Natural killer cell (primary cell): ENCODE measurements around the gene DDX10. TPM values are rescaled to one million over a fixed set of nuclear protein-coding genes. Genes with fewer than 3 reads are reported as not detected.
"Not testable (repeated sequence)": the region's sequence is repeated elsewhere in the genome, so short reads cannot be mapped to it uniquely, and the experiment has no call there.

Source experiments
- ATAC-seq, 3 donors: fragments of 150-1000 bp in 2 of 3; fragments of 200-7000 bp in 1 of 3; cut with Tn5 transposase; 1 replicate in 1 of 3; 2 replicates in 2 of 3; pipeline ENCODE4 v1.10.0; 2021; ENCODE audit warnings: mild to moderate bottlenecking in 2 of 3, moderate library complexity in 2 of 3
- DNase-seq, 2 donors: peaks; one replicate each; pipeline versions ENCODE4 v3.0.0 to v3.0.0-alpha.2; 2013 to 2021; ENCODE audit warnings: mixed read lengths in 1 of 2
- H3K27ac ChIP-seq: one replicate; pipeline ENCODE4 v1.5.1; 2013; ENCODE audit warnings: mild to moderate bottlenecking, low read length
- H3K27me3 ChIP-seq: one replicate; pipeline ENCODE4 v1.6.1; 2013; ENCODE audit warnings: low read length; ENCODE audit not compliant: control insufficient read depth, insufficient read depth
- H3K36me3 ChIP-seq: one replicate; pipeline ENCODE4 v1.6.1; 2013; ENCODE audit warnings: low read length; ENCODE audit not compliant: control insufficient read depth, insufficient read depth
- H3K4me1 ChIP-seq: one replicate; pipeline ENCODE4 v1.6.1; 2013; ENCODE audit warnings: low read length; ENCODE audit not compliant: control insufficient read depth, insufficient read depth
- H3K4me3 ChIP-seq: one replicate; pipeline ENCODE4 v1.5.1; 2013; ENCODE audit warnings: low read length
- H3K9me3 ChIP-seq: one replicate; pipeline ENCODE4 v1.6.1; 2013; ENCODE audit warnings: low read length; ENCODE audit not compliant: control insufficient read depth, insufficient read depth
- H3K27ac Mint-ChIP-seq, 2 donors: one replicate each; pipeline ENCODE4 v1.8.0; 2022; ENCODE audit warnings: mild to moderate bottlenecking in 2 of 2, mixed read lengths in 2 of 2, moderate library complexity in 1 of 2
- H3K27me3 Mint-ChIP-seq, 2 donors: one replicate each; pipeline ENCODE4 v1.8.0; 2022; ENCODE audit warnings: low read depth in 2 of 2, mixed read lengths in 2 of 2
- H3K36me3 Mint-ChIP-seq: one replicate; pipeline ENCODE4 v1.8.0; 2022; ENCODE audit warnings: mixed read lengths
- H3K4me1 Mint-ChIP-seq, 2 donors: one replicate each; pipeline ENCODE4 v1.8.0; 2022; ENCODE audit warnings: mixed read lengths in 2 of 2
- H3K4me3 Mint-ChIP-seq: one replicate; pipeline ENCODE4 v1.8.0; 2022; ENCODE audit warnings: mild to moderate bottlenecking, moderate library complexity, mixed read lengths
- H3K9me3 Mint-ChIP-seq, 2 donors: one replicate each; pipeline ENCODE4 v1.8.0; 2022; ENCODE audit warnings: mixed read lengths in 2 of 2
- WGBS: methylation state at CpG from one replicate; pipeline ENCODE4 v1.1.7; 2013; ENCODE audit warnings: missing lambda C conversion rate; ENCODE audit not compliant: insufficient coverage; 5-methylcytosine and 5-hydroxymethylcytosine counted together
- intact Hi-C: fragments of 100-400 bp; cut with micrococcal nuclease; formaldehyde crosslinking; loops from one replicate; pipeline ENCODE4 v1.14.2; 2022
- total RNA-seq, 4 donors: library from RNA; stranded (reverse); fragments of 120-200 nt in 1 of 4; gene quantifications; one replicate each; pipeline versions ENCODE4 v1.2.3 to v1.2.4, GENCODE V29; 2013 to 2022
- TF ChIP-seq, protein P1 (sequence below): fragments of 200-600 bp; IDR thresholded peaks from one replicate; pipeline ENCODE4 v1.8.0; 2022; ENCODE audit warnings: antibody characterized with exemption

The DDX10 gene
- total RNA-seq, 3 donors from 2014 or later (not counting 1 experiment from before 2014, with no cell fraction given): 23.4 to 30.9 (median 24.9) TPM

DNA sequence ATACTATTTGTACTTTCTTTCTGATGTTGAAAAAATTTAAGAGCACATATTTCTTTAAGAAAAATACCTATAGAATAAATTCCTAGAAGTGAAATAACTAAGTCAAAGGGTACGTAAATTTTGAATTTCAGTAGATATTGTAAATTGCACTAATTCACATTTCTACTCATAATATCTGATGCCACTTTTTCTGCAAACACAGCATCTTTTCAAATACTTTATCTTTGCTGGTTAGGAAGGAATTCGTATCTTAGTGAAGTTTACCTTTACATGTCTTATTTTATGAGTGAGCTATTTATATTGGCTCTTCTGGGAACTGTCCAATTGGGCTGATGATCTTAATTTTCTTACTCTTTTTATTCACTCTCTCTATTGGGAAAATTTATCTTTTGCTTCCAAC is 148.2 kb downstream of the DDX10 start:
- no peaks in the 10 kb centered on the region for H3K9me3 ChIP-seq
- no CpG with 5 or more reads among the region's 2 CpGs for WGBS
- intact Hi-C loops: no loop called here

DNA sequence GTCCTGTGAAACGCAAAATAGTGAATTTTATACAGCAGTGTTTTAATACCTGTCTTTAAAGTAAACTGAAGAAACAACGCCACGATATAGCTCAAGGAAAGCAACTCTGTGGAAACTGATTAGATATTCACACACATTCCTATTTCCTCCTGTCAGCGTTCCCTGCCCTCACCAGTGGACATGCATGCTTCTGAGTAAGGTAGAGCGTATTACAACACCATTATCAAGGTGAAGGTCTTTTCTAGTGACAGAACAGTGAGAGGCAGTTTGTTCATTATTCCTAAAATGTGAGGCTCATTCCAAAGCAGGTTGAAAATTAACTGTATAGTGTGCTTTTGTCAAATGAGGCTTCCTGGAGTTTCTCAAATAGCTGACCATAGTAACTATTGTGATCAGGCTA is 153.1 kb downstream of the DDX10 start:
- H3K27me3 Mint-ChIP-seq: no peaks in the 10 kb centered on the region
- no peak overlapping the region for H3K4me3 Mint-ChIP-seq
- H3K4me1 Mint-ChIP-seq: peaks cover 0 to 8% of the 10 kb centered on the region in 2 donors
- intact Hi-C loops: no loop called here
- H3K9me3 Mint-ChIP-seq: no peaks in the 10 kb centered on the region
- Histone ChIP-seq H3K27me3 (no peaks in the 10 kb centered on the region), H3K4me3 (no peak overlapping the region), H3K36me3 (no peaks in the 10 kb centered on the region), H3K27ac (no peak overlapping the region), H3K9me3 (no peaks in the 10 kb centered on the region), H3K4me1 (no peaks in the 10 kb centered on the region)
- H3K27ac Mint-ChIP-seq: no peak overlapping the region
- TF ChIP-seq, protein P1, sequence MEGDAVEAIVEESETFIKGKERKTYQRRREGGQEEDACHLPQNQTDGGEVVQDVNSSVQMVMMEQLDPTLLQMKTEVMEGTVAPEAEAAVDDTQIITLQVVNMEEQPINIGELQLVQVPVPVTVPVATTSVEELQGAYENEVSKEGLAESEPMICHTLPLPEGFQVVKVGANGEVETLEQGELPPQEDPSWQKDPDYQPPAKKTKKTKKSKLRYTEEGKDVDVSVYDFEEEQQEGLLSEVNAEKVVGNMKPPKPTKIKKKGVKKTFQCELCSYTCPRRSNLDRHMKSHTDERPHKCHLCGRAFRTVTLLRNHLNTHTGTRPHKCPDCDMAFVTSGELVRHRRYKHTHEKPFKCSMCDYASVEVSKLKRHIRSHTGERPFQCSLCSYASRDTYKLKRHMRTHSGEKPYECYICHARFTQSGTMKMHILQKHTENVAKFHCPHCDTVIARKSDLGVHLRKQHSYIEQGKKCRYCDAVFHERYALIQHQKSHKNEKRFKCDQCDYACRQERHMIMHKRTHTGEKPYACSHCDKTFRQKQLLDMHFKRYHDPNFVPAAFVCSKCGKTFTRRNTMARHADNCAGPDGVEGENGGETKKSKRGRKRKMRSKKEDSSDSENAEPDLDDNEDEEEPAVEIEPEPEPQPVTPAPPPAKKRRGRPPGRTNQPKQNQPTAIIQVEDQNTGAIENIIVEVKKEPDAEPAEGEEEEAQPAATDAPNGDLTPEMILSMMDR: no peak
- no peak for DNase-seq
- no peak for ATAC-seq
- WGBS: 100% methylated on average over 4 of the region's 5 CpGs
- no peaks in the 10 kb centered on the region for H3K36me3 Mint-ChIP-seq

More for the DNA sequence above, 148.2 kb downstream of the DDX10 start:
- Histone ChIP-seq H3K36me3 (no peaks in the 10 kb centered on the region), H3K4me1 (no peaks in the 10 kb centered on the region), H3K27ac (no peak overlapping the region), H3K27me3 (no peaks in the 10 kb centered on the region), H3K4me3 (no peak overlapping the region)
- Mint-ChIP-seq H3K27me3 (no peaks in the 10 kb centered on the region), H3K9me3 (no peaks in the 10 kb centered on the region), H3K36me3 (no peaks in the 10 kb centered on the region), H3K4me3 (no peak overlapping the region), H3K27ac (no peak overlapping the region), H3K4me1 (peaks cover 4 to 8% of the 10 kb centered on the region in 2 donors)
- TF ChIP-seq, protein P1: no peak
- ATAC-seq (no peak), DNase-seq (no peak)

DNA sequence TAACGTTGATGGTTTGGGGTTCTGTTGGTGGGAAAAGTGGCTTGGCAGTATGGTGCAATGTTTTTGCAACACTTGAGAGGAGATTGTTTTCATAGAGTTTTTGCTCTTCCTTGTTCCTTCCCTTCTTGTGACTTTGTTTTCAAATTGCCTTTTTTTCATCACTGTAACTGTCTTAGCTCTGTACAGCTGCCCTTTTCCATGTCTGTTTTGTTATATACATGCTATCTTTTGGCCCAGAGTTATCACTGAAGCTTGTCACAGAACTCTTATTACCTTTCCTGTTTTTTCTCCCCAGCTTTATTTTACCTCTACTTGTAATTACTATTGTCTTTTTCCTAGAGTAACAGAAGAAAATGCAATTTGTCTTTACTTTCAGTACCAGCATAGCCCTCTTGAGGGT is 154.1 kb downstream of the DDX10 start:
- H3K4me1 ChIP-seq: no peaks in the 10 kb centered on the region
- H3K27ac ChIP-seq: no peak overlapping the region
- Mint-ChIP-seq H3K9me3 (no peaks in the 10 kb centered on the region), H3K36me3 (no peaks in the 10 kb centered on the region), H3K4me3 (no peak overlapping the region), H3K27me3 (no peaks in the 10 kb centered on the region), H3K4me1 (peaks cover 0 to 8% of the 10 kb centered on the region in 2 donors), H3K27ac (no peak overlapping the region)
- WGBS: no CpG with 5 or more reads among the region's 1 CpG
- TF ChIP-seq, protein P1: no peak
- H3K36me3 ChIP-seq: no peaks in the 10 kb centered on the region
- H3K4me3 ChIP-seq: no peak overlapping the region
- no peaks in the 10 kb centered on the region for H3K27me3 ChIP-seq
- no peaks in the 10 kb centered on the region for H3K9me3 ChIP-seq
- intact Hi-C loops: no loop called here
- ATAC-seq: no peak
- no peak for DNase-seq

DNA sequence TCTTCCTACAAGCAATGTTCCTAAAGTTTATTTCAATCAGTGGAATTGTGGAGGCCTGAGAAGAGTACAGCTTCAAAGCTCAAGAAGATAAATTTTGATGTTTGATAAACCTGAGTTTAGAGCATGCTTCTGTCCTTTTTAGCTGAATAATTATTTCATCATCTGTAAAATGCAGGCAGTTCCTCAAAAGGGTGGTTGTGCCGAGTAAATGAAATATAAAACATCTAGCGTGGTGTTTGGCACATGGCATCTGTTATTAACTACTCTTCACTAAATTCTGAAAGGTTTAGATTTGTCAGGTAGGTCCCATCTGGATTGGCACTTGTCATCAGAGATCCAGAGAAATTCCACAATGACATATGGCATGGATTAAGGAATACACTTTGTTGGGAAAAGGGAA is 155.1 kb downstream of the DDX10 start:
- Histone ChIP-seq H3K27ac (no peak overlapping the region), H3K9me3 (no peaks in the 10 kb centered on the region), H3K27me3 (no peaks in the 10 kb centered on the region), H3K4me3 (no peak overlapping the region), H3K4me1 (no peaks in the 10 kb centered on the region), H3K36me3 (no peaks in the 10 kb centered on the region)
- Mint-ChIP-seq H3K27ac (no peak overlapping the region), H3K9me3 (no peaks in the 10 kb centered on the region), H3K36me3 (no peaks in the 10 kb centered on the region), H3K27me3 (no peaks in the 10 kb centered on the region), H3K4me1 (peaks cover 4 to 8% of the 10 kb centered on the region in 2 donors), H3K4me3 (no peak overlapping the region)
- intact Hi-C loops: no loop called here
- TF ChIP-seq, protein P1: no peak
- 100% methylated on average over 2 of the region's 2 CpGs for WGBS
- DNase-seq (no peak), ATAC-seq (no peak)

DNA sequence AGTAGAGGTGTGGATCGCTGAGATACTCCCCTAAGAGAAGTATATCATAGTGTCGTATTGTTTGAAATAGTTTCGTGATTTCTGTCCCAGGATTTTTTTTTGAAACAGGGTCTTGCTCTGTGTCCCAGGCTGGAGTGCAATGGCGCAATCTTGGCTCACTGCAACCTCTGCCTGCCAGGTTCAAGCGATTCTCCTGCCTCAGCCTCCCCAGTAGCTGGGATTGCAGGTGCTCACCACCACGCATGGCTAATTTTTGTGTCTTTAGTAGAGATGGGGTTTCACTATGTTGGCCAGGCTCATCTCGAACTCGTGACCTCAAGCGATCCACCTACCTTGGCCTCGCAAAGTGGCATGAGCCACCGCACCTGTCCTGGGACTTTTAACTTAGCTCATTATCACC is 159.1 kb downstream of the DDX10 start:
- H3K4me3 ChIP-seq, H3K27ac Mint-ChIP-seq, ATAC-seq, H3K27ac ChIP-seq, intact Hi-C loops, H3K36me3 ChIP-seq, H3K4me1 Mint-ChIP-seq, H3K9me3 ChIP-seq, DNase-seq, H3K4me3 Mint-ChIP-seq, H3K9me3 Mint-ChIP-seq, H3K27me3 Mint-ChIP-seq, H3K4me1 ChIP-seq, H3K36me3 Mint-ChIP-seq, H3K27me3 ChIP-seq: not testable (repeated sequence)
- WGBS: over 99% methylated on average over 11 of the region's 11 CpGs
